ENCODE results near the gene RGS14.

- TF ChIP-seq EP300 (IDR thresholded peaks at IDR 0.05) (no peak), POLR2AphosphoS5 (IDR thresholded peaks at IDR 0.05) (no peak)
These were observed 30.9 kb downstream of the RGS14 start for GRCh38 chr5:177388521-177389052.
